Psoas muscle (tissue), 8 donors: ENCODE data around the gene ARMC12. TPM values are rescaled to one million over a fixed set of nuclear protein-coding genes. Genes with fewer than 3 reads are reported as not detected.

ENCODE experiments used
- ATAC-seq, 4 donors: fragments of 200-7000 bp; cut with Tn5 transposase; one replicate each; pipeline ENCODE4 v1.9.1; 2020; ENCODE audit warnings: moderate library complexity in 3 of 4, mild to moderate bottlenecking in 2 of 4
- DNase-seq, 2 donors: peaks; one replicate each; pipeline ENCODE4 v3.0.0-alpha.2; 2020
- H3K27ac ChIP-seq: fragments of 200-600 bp; one replicate; pipeline ENCODE4 v1.8.0; 2022
- H3K27me3 ChIP-seq, 3 donors: fragments of 200-600 bp in 1 of 3; one replicate each; pipeline versions ENCODE4 v1.6.1 to v1.8.0; 2013 to 2022; ENCODE audit warnings: low read length in 2 of 3, mild to moderate bottlenecking in 2 of 3, moderate library complexity in 1 of 3; ENCODE audit not compliant: insufficient read depth in 3 of 3
- H3K36me3 ChIP-seq, 2 donors: fragments of 200-600 bp in 1 of 2; one replicate each; pipeline versions ENCODE4 v1.6.1 to v1.8.0; 2013 to 2022; ENCODE audit warnings: low read depth in 1 of 2, mild to moderate bottlenecking in 1 of 2, moderate library complexity in 1 of 2; ENCODE audit not compliant: insufficient read depth in 1 of 2
- H3K4me1 ChIP-seq: fragments of 200-600 bp; one replicate; pipeline ENCODE4 v1.8.0; 2022
- H3K4me3 ChIP-seq: fragments of 200-600 bp; one replicate; pipeline ENCODE4 v1.8.0; 2022; ENCODE audit warnings: mild to moderate bottlenecking
- H3K9me3 ChIP-seq: fragments of 200-600 bp; one replicate; pipeline ENCODE4 v1.8.0; 2022
- WGBS, 3 donors: extraction: QIAGEN DNeasy Blood & Tissue Kit; methylation state at CpG; one replicate each; pipeline versions ENCODE4 v1.1.6 to v1.1.7; 2013; 5-methylcytosine and 5-hydroxymethylcytosine counted together
- intact Hi-C, 2 donors: fragments of 100-400 bp; cut with DNase I; formaldehyde crosslinking; loops; one replicate each; pipeline versions ENCODE4 v1.11.0 to v1.14.2; 2022
- polyA plus RNA-seq, 3 donors: library from polyadenylated mRNA; stranded (reverse); fragments of 200-250 nt; gene quantifications; one replicate each; pipeline ENCODE4 v1.2.3, GENCODE V29; 2013
- total RNA-seq, 4 donors: library from RNA; stranded (reverse); fragmentation: NEBNext Ultra II Directional in 2 of 4; extraction: Animal tissue kit (Norgen Biotek cat#: 25700) in 2 of 4; gene quantifications; one replicate each; pipeline versions ENCODE4 v1.2.1 to v1.2.4, GENCODE V29; 2021 to 2023
- TF ChIP-seq, protein P1 (sequence below): fragments of 200-600 bp; IDR thresholded peaks from one replicate; pipeline ENCODE4 v1.8.0; 2022; ENCODE audit warnings: antibody characterized with exemption
- donor health status: healthy with polysubstance abuse.
- donor health status: DM: no; HTN: no; CAD: no; lungs with moderate emphysema.
- donor health status: Bipolar disorder and iron deficiency.
- donor health status: healthy.
- donor health status: DM: yes; HTN: yes; CAD: no.
- donor health status: DM: no; HTN: no; CAD: no.
- donor health status: DM: no; HTN: no; CAD: no.
- donor health status: DM: yes; HTN: yes; CAD: no.

Gene ARMC12
- total and polyA plus RNA-seq, 7 donors = 0.25 to 15.5 (median 0.58) TPM; not detected in 2

DNA sequence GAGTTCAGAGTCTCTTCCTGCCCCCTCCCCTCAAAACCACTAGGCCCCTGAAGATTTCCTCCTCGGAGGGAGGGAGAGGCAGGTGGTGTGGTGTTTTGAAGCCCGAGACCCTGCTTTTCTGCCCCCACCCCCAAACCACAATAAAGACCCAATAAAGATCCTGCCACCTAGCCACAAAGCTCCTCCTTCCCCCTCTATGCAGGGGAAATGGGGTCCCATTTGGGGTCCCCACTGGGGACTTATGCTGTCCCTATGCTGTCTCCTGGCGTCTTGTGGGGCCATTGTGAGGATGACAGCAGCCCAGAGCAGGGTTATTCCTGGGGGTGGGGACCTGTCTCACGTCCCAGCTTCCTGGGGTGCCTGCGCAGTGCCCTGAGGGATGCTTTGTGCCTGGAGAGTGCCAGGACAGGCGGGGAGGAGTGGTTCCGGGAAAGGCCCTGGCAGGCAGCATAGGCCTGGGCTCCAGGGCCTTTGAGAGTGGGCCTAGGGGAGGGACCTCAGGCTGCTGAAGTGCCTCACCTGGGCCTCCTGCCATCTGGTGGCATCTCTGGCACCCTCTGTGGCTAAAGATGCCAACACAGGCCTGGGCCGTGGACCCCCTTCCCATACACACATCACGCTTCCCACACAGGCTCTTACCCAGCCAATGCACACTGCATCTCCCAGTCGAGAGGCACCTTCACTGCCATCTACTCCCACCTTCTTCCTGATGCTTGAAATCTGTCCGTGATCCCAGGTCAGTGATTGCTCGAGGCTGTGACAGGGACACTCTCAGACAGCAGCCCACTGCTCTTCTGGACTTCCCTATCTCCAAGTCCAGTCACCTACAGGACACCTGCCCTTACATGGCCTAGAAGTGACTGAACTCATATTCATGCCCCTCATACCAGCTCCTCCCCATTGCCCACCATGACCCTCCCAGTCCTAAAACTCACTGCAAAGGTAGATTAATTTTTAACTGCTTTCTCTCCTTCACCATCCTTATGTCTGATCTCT is 7.9 kb upstream of the ARMC12 start:
- intact Hi-C loops = loop anchor here in 1 of 2 donors (5.0 kb wide), 1 partner anchor 127 kb away; no protein-coding TSS in a partner anchor
- Histone ChIP-seq H3K4me1 (peaks cover 81% of the 10 kb centered on the region), H3K4me3 (peak overlapping the region; percentile 75), H3K27ac (peak overlapping the region; percentile 99), H3K36me3 (no peaks in the 10 kb centered on the region), H3K9me3 (no peaks in the 10 kb centered on the region), H3K27me3 (no peaks in the 10 kb centered on the region)
- ATAC-seq (peak; percentile 3 to 28 (median 10)), DNase-seq (peak; percentile 79 to 88)
- TF ChIP-seq, protein P1, sequence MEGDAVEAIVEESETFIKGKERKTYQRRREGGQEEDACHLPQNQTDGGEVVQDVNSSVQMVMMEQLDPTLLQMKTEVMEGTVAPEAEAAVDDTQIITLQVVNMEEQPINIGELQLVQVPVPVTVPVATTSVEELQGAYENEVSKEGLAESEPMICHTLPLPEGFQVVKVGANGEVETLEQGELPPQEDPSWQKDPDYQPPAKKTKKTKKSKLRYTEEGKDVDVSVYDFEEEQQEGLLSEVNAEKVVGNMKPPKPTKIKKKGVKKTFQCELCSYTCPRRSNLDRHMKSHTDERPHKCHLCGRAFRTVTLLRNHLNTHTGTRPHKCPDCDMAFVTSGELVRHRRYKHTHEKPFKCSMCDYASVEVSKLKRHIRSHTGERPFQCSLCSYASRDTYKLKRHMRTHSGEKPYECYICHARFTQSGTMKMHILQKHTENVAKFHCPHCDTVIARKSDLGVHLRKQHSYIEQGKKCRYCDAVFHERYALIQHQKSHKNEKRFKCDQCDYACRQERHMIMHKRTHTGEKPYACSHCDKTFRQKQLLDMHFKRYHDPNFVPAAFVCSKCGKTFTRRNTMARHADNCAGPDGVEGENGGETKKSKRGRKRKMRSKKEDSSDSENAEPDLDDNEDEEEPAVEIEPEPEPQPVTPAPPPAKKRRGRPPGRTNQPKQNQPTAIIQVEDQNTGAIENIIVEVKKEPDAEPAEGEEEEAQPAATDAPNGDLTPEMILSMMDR = no peak
- 26 to 57% (median 36%) methylated on average over 12 of the region's 12 CpGs for WGBS, 3 donors

DNA sequence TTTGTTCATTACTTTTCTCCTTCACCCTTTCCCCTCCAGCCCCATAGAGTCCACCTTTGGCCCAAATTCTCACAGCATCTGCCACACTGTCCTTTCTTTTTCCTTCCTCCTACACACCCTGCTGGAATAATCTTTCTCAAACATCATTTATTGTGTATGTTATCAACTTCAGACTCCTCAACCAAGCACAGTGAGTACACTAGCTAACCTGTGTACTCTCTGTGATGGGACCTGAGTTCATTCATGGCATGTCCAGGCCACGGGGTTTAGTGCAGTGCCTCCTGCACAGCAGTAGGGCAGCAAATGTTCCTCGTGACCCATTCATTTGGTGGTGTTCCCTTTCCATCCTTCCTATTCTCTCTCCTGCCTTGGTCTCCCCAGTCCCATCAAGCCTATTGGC is 7.1 kb upstream of the ARMC12 start:
- Histone ChIP-seq H3K9me3 (no peaks in the 10 kb centered on the region), H3K36me3 (no peaks in the 10 kb centered on the region), H3K27ac (peak overlapping the region; percentile 99), H3K27me3 (no peaks in the 10 kb centered on the region), H3K4me3 (no peak overlapping the region), H3K4me1 (peaks cover 77% of the 10 kb centered on the region)
- ATAC-seq = no peak
- 25 to 61% (median 40%) methylated on average over 2 of the region's 2 CpGs for WGBS, 3 donors
- TF ChIP-seq, protein P1 = no peak
- no peak for DNase-seq
- intact Hi-C loops = loop anchor here in 1 of 2 donors (5.0 kb wide), 1 partner anchor 127 kb away; no protein-coding TSS in a partner anchor

DNA sequence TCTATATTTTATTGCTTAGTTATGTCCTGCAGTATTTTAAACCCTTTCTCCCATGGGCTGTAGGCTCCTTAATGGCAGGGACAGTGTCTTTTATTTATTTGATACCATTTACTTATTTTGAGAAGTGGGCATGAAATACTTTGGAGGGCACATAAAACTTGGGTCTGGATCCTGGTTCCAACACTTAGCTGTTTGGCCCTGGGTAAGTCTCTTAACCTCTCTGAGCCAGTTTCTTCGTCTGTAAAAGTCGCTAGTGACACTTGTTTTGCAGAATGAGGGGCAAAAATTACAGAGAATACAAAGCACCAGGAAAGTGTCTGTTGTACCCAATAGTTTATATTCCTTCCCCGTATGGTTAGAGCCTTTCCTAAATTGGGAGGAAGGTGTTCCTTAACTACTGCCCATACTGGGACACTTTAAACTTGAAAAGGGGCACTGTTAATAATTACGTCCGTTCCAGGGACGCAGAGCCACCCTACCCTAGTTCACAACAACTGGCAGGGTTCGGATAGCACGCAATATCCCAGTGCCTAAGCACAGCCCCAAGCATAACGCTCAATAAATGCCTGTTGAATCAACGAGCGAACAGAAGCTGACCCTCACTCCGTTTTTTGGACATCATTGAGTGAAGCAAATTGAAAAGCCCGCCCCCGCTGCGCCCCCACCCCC is 6.0 kb upstream of the ARMC12 start:
- no peaks in the 10 kb centered on the region for H3K27me3 ChIP-seq
- WGBS, 3 donors = 7 to 23% (median 8%) methylated on average over 14 to 15 of the region's 15 CpGs
- DNase-seq = no peak
- peaks cover 69% of the 10 kb centered on the region for H3K4me1 ChIP-seq
- TF ChIP-seq, protein P1 = no peak
- H3K4me3 ChIP-seq = peak overlapping the region; percentile 94
- H3K36me3 ChIP-seq = no peaks in the 10 kb centered on the region
- intact Hi-C loops = no loop called here
- peak overlapping the region; percentile 99 for H3K27ac ChIP-seq
- no peak for ATAC-seq
- H3K9me3 ChIP-seq = no peaks in the 10 kb centered on the region

DNA sequence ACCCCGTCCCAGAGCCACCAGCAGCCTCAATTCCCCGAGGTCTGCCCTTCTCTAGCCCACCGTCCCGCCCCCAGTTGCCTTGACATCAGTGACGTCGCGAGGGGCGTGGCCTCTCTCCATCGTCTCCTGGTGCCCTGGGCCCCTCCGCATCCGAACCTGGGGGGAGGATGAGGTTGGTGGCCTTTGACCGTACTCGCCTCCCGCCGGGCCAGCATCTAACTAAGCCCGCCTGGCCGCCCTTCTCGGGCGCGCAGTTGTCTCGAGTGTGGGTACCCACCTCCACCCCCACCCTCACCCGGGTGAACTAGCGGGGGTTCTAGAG is 5.5 kb upstream of the ARMC12 start:
- TF ChIP-seq, protein P1 = no peak
- DNase-seq = peak; percentile 98 to 99
- intact Hi-C loops = no loop called here
- H3K27me3 ChIP-seq = no peaks in the 10 kb centered on the region
- no peaks in the 10 kb centered on the region for H3K9me3 ChIP-seq
- WGBS, 3 donors = 0 to 1% (median 0%) methylated on average over 20 to 23 of the region's 23 CpGs
- H3K4me3 ChIP-seq = peak overlapping the region; percentile 94
- H3K4me1 ChIP-seq = peaks cover 70% of the 10 kb centered on the region
- peak overlapping the region; percentile 99 for H3K27ac ChIP-seq
- no peaks in the 10 kb centered on the region for H3K36me3 ChIP-seq
- peak; percentile 43 to 56 (median 52) for ATAC-seq
